ENCODE data around the gene TMEM243. TPM values are rescaled to one million over a fixed set of nuclear protein-coding genes. Genes with fewer than 3 reads are reported as not detected.

The TMEM243 gene
- total RNA-seq, 2 donors from 2014 or later = 16.4 to 23.1 TPM

- no peak overlapping the region for H3K4me3 ChIP-seq
- no peaks in the 10 kb centered on the region for H3K36me3 ChIP-seq
- no peak for DNase-seq
- intact Hi-C loops (cut with DNase I) = no loop called here
- H3K27me3 ChIP-seq = no peaks in the 10 kb centered on the region
- no peak for TF ChIP-seq CTCF (IDR thresholded peaks at IDR 0.05)
- no peaks in the 10 kb centered on the region for H3K9me3 ChIP-seq
- peak overlapping the region in 1 of 2 donors; percentile 19 for H3K9ac ChIP-seq (ENCODE audit: low read depth in 2 of 2, low read length in 2 of 2)
- peak overlapping the region; percentile 84 for H3K27ac ChIP-seq
- H3K4me1 ChIP-seq = no peaks in the 10 kb centered on the region
These were observed 2.6 kb downstream of the TMEM243 start for GRCh38 chr7:87216701-87217508.

DNA sequence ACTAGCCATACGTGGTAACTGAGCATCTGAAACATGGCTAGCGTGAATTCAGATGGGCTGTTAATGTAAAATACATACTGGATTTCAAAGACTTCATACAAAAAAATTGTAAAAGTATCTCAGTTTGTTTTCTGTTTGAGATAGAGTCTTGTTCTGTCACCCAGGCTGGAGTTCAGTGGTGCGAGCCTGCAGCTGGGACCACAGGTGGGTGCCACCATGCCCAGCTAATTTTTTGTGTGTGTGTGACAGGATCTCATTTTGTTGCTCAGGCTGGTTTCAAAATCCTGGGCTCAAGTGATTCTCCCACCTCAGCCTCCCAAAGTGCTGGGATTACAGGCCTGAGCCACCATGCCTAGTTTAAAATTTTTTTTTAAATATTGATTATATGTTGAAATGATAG, 4.5 kb downstream of the TMEM243 start:
- no peaks in the 10 kb centered on the region for H3K36me3 ChIP-seq
- no peak overlapping the region for H3K4me3 ChIP-seq
- H3K9me3 ChIP-seq = no peaks in the 10 kb centered on the region
- intact Hi-C loops (cut with DNase I) = no loop called here
- DNase-seq = no peak
- no peaks in the 10 kb centered on the region for H3K4me1 ChIP-seq
- no peak overlapping the region for H3K27ac ChIP-seq
- H3K9ac ChIP-seq (ENCODE audit: low read depth in 2 of 2, low read length in 2 of 2) = no peak overlapping the region
- no peaks in the 10 kb centered on the region for H3K27me3 ChIP-seq
- no peak for TF ChIP-seq CTCF (IDR thresholded peaks at IDR 0.05)

GRCh38 chr7:87213811-87214210, 5.7 kb downstream of the TMEM243 start:
- no peak overlapping the region for H3K9ac ChIP-seq (ENCODE audit: low read depth in 2 of 2, low read length in 2 of 2)
- no peak overlapping the region for H3K27ac ChIP-seq
- DNase-seq = no peak
- H3K4me1 ChIP-seq = no peaks in the 10 kb centered on the region
- H3K27me3 ChIP-seq = no peaks in the 10 kb centered on the region
- H3K4me3 ChIP-seq = no peak overlapping the region
- TF ChIP-seq CTCF (IDR thresholded peaks at IDR 0.05) = no peak
- no peaks in the 10 kb centered on the region for H3K36me3 ChIP-seq
- intact Hi-C loops (cut with DNase I) = no loop called here
- H3K9me3 ChIP-seq = no peaks in the 10 kb centered on the region

DNA sequence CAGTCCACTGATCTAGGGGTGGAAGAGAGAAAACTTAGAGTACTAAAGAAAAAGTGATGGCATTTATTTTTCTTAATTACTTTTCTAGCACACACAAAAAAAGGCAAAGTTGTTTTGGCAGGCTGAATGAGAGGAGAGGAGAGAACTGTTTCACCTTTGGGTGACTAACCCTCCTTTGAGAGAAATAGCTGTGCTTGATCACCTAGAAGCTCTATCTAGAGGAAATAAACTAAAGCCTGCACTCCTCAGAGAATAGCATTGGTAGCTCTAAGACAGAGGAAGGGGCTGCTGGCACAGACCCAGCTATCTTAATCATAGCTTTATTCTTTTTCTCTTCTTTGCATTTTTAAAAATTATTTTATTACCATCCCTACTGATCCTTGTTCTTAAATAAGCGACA, 6.3 kb downstream of the TMEM243 start:
- H3K36me3 ChIP-seq = no peaks in the 10 kb centered on the region
- H3K9me3 ChIP-seq = no peaks in the 10 kb centered on the region
- no peaks in the 10 kb centered on the region for H3K4me1 ChIP-seq
- no peak overlapping the region for H3K9ac ChIP-seq (ENCODE audit: low read depth in 2 of 2, low read length in 2 of 2)
- H3K27me3 ChIP-seq = no peaks in the 10 kb centered on the region
- DNase-seq = no peak
- no peak overlapping the region for H3K27ac ChIP-seq
- intact Hi-C loops (cut with DNase I) = no loop called here
- no peak overlapping the region for H3K4me3 ChIP-seq
- TF ChIP-seq CTCF (IDR thresholded peaks at IDR 0.05) = no peak

GRCh38 chr7:87212498-87212897, 7.0 kb downstream of the TMEM243 start:
- intact Hi-C loops (cut with DNase I) = no loop called here
- DNase-seq = no peak
- no peaks in the 10 kb centered on the region for H3K36me3 ChIP-seq
- no peak for TF ChIP-seq CTCF (IDR thresholded peaks at IDR 0.05)
- H3K27me3 ChIP-seq = no peaks in the 10 kb centered on the region
- no peaks in the 10 kb centered on the region for H3K9me3 ChIP-seq
- no peak overlapping the region for H3K9ac ChIP-seq (ENCODE audit: low read depth in 2 of 2, low read length in 2 of 2)
- no peaks in the 10 kb centered on the region for H3K4me1 ChIP-seq
- H3K4me3 ChIP-seq = no peak overlapping the region
- H3K27ac ChIP-seq = no peak overlapping the region
